Transverse colon (tissue), 4 donors: ENCODE results near the gene RPS6KA5. TPM values are rescaled to one million over a fixed set of nuclear protein-coding genes. Genes with fewer than 3 reads are reported as not detected.
"Not testable (repeated sequence)": the region's sequence is repeated elsewhere in the genome, so short reads cannot be mapped to it uniquely, and the experiment has no call there.

Source experiments
- DNase-seq: peaks from one replicate; pipeline ENCODE4 v3.0.0-alpha.2; 2019
- H3K27ac ChIP-seq, 4 donors: fragments of 200-600 bp; sonication (generic); 2 replicates each; pipeline ENCODE4 v1.5.1; 2016 to 2018; ENCODE audit warnings: inconsistent platforms in 4 of 4
- H3K27me3 ChIP-seq: fragments of 200-600 bp; sonication (generic); 2 replicates; pipeline ENCODE4 v1.5.1; 2017; ENCODE audit warnings: inconsistent platforms
- H3K36me3 ChIP-seq, 4 donors: fragments of 200-600 bp; sonication (generic); 2 replicates each; pipeline ENCODE4 v1.5.1; 2017 to 2019; ENCODE audit warnings: inconsistent platforms in 4 of 4
- H3K4me1 ChIP-seq, 4 donors: fragments of 200-600 bp; sonication (generic); 2 replicates each; pipeline ENCODE4 v1.5.1; 2017 to 2020; ENCODE audit warnings: inconsistent platforms in 4 of 4
- H3K4me3 ChIP-seq, 4 donors: fragments of 200-600 bp; sonication (generic); 1 replicate in 1 of 4; 2 replicates in 3 of 4; pipeline versions ENCODE4 v1.5.1 to v1.6.1; 2017 to 2019; ENCODE audit warnings: inconsistent platforms in 4 of 4
- H3K9me3 ChIP-seq, 2 donors: fragments of 200-600 bp; sonication (generic); 2 replicates each; pipeline ENCODE4 v1.5.1; 2017 to 2019; ENCODE audit warnings: inconsistent platforms in 2 of 2
- CTCF ChIP-seq, 5 experiments: fragments of 200-600 bp in 3 of 5; fragments of 450-650 bp in 2 of 5; sonication (generic) in 3 of 5; IDR thresholded peaks; 1 replicate in 2 of 5; 2 replicates in 3 of 5; pipeline ENCODE4 v1.5.1; 2016 to 2017; ENCODE audit warnings: antibody characterized with exemption in 5 of 5, inconsistent platforms in 3 of 5, mild to moderate bottlenecking in 2 of 5, moderate library complexity in 1 of 5
- EP300 ChIP-seq: sonication (generic); formaldehyde crosslinking; IDR thresholded peaks from one replicate; pipeline ENCODE4 v1.6.1; 2017; ENCODE audit warnings: antibody characterized with exemption, low read depth
- POLR2A ChIP-seq: fragments of 450-650 bp; IDR thresholded peaks from one replicate; pipeline ENCODE4 v1.6.1; 2016; ENCODE audit warnings: antibody characterized with exemption, mild to moderate bottlenecking, moderate library complexity
- POLR2AphosphoS5 ChIP-seq, 3 donors: sonication (generic); formaldehyde crosslinking; IDR thresholded peaks; one replicate each; pipeline ENCODE4 v1.6.1; 2016; ENCODE audit warnings: antibody characterized with exemption in 3 of 3
- WGBS, 2 donors: methylation state at CpG; one replicate each; pipeline ENCODE4 v1.1.5; 2018; ENCODE audit warnings: low coverage in 1 of 2; 5-methylcytosine and 5-hydroxymethylcytosine counted together
- in situ Hi-C, 4 donors: fragments of 200-750 bp; cut with MboI; loops; one replicate each; pipeline versions ENCODE4 v1.15.0 to v1.15.1; 2017; ENCODE audit warnings: low sequenced_read_pairs in 3 of 4, low pct_ligation_motif_present in 1 of 4, low pct_unique_long_range_greater_than_20kb in 1 of 4
- intact Hi-C: fragments of 100-400 bp; cut with DNase I; formaldehyde crosslinking; loops from one replicate; pipeline ENCODE4 v1.15.1; 2023; ENCODE audit warnings: low total_unique reads
- total RNA-seq, 4 donors: library from RNA; depleted of rRNA; stranded (reverse); fragments of >200 nt; gene quantifications; one replicate each; pipeline ENCODE4 v1.1.0, GENCODE V29; 2016

RPS6KA5 gene
- total RNA-seq, 4 donors from 2014 or later: 7.5 to 32.8 (median 28.0) TPM

DNA sequence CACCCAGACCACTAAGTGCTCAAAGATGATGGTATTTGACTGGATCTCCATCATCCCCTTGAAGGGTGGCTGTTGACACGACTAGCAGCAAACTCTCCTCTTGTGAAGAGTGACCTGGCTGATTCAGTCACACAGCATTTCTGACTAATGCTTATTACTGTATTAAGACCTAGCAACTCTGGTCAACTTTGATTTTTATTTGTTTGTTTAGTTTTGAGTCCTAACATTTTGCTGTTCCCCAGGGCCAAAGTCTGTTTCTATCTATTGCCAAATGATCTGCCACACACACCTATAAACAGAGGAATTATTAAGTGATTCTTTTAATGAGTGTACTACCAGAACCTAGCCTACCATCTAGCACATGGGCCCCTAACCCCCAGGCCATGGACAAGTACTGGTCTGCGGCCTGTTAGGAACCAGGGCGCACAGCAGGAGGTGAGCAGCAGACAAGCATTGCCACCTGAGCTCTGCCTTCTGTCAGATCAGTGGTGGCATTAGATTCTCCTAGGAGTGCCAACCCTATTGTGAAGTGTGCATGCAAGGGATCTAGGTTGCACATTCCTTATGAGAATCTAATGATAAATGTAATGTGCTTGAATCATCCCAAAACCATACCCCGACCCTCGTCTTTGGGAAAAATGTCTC is 120.0 kb downstream of the RPS6KA5 start:
- in situ Hi-C loops (no loop called here), intact Hi-C loops (no loop called here)
- Histone ChIP-seq H3K27me3 (no peaks in the 10 kb centered on the region), H3K27ac (no peak overlapping the region), H3K4me3 (no peak overlapping the region), H3K9me3 (peaks cover 6 to 10% of the 10 kb centered on the region in 2 donors), H3K4me1 (peaks cover 0 to 18% (median 5%) of the 10 kb centered on the region in 4 donors), H3K36me3 (peaks cover 0 to 13% (median 0%) of the 10 kb centered on the region in 4 donors)
- no peak for TF ChIP-seq CTCF (IDR thresholded peaks at IDR 0.05)
- TF ChIP-seq EP300: no peak
- no peak for TF ChIP-seq POLR2AphosphoS5 (IDR thresholded peaks at IDR 0.05)
- TF ChIP-seq POLR2A: no peak
- WGBS, 2 donors: 95% methylated on average over 5 of the region's 5 CpGs; no CpG with 5 or more reads in 1 of the 2 donors
- no peak for DNase-seq

DNA sequence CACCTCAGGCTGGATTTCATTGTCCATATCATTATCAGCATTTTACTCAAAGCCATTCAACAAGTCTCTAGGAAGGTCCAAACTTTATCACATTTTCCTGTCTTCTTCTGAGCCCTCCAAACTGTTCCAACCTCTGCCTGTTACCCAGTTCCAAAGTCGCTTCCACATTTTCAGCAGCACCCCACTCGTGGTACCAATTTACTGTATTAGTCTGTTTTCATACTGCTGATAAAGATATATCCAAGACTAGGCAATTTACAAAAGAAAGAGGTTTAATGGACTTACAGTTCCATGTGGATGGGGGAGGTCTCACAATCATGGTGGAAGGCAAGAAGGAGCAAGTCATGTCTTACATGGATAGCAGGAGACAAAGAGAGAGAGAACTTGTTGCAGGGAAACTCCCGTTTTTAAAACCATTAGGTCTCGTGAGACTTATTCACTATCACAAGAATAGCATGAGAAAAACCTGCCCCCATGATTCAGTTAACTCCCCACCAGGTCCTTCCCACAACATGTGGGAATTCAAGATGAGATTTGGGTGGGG is 121.1 kb downstream of the RPS6KA5 start:
- H3K27me3 ChIP-seq, in situ Hi-C loops, H3K27ac ChIP-seq, DNase-seq, H3K4me3 ChIP-seq, intact Hi-C loops: not testable (repeated sequence)
- H3K9me3 ChIP-seq: peaks cover 6 to 10% of the 10 kb centered on the region in 2 donors
- WGBS, 2 donors: 86 to 95% methylated on average over 4 of the region's 4 CpGs
- H3K36me3 ChIP-seq: peaks cover 0 to 13% (median 0%) of the 10 kb centered on the region in 4 donors
- peaks cover 0 to 18% (median 5%) of the 10 kb centered on the region in 4 donors for H3K4me1 ChIP-seq

GRCh38 chr14:90938615-90939014 is 121.8 kb downstream of the RPS6KA5 start:
- in situ Hi-C loops: no loop called here
- peaks cover 0 to 13% (median 0%) of the 10 kb centered on the region in 4 donors for H3K36me3 ChIP-seq
- peaks cover 6 to 10% of the 10 kb centered on the region in 2 donors for H3K9me3 ChIP-seq
- 87 to 100% methylated on average over 1 to 2 of the region's 2 CpGs for WGBS, 2 donors
- H3K27me3 ChIP-seq: no peaks in the 10 kb centered on the region
- peaks cover 0 to 18% (median 4%) of the 10 kb centered on the region in 4 donors for H3K4me1 ChIP-seq
- no peak overlapping the region for H3K27ac ChIP-seq
- intact Hi-C loops: no loop called here
- no peak overlapping the region for H3K4me3 ChIP-seq
- no peak for DNase-seq
- TF ChIP-seq EP300 (no peak), CTCF (IDR thresholded peaks at IDR 0.05) (no peak), POLR2AphosphoS5 (IDR thresholded peaks at IDR 0.05) (no peak), POLR2A (no peak)

DNA sequence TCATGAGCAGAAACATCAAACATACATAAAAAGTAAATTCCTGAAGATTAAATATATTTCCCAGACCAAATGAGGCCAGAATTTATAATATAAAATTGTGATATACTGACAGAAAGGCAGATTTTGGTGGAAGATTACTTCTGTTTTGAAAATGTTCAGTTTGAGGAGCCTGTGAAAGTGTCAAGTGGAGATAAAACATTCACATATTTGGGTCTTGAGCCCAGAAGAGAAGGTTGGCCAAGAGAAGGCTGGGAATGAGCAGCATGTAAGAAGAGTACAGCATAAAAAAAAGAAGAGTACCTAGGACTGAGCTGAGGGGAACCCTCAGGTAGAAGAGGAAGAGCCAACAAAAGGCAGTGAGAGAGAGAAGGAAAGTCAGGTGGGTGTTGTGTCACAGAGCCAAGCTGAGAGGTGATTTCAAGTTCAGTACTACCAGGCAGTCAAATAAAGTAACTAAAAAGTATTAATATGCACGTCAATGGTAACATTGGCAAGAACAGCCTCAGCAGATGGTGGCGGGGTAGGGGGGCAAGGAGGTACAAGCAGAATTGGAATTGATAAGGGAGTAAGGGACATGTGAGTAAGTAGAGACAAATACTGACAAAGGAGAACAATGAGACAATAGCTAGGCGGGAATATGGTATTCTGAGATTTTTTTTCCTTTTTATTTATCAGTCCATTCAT is 123.5 kb downstream of the RPS6KA5 start:
- intact Hi-C loops: no loop called here
- no peak overlapping the region for H3K4me3 ChIP-seq
- TF ChIP-seq POLR2AphosphoS5 (IDR thresholded peaks at IDR 0.05) (peak in 1 of 3 donors; percentile 41), CTCF (IDR thresholded peaks at IDR 0.05) (no peak)
- H3K4me1 ChIP-seq: peaks cover 0 to 1% (median 0%) of the 10 kb centered on the region in 4 donors
- WGBS, 2 donors: 89 to 92% methylated on average over 3 of the region's 3 CpGs
- peaks cover 0 to 13% (median 0%) of the 10 kb centered on the region in 4 donors for H3K36me3 ChIP-seq
- H3K9me3 ChIP-seq: peaks cover 6 to 10% of the 10 kb centered on the region in 2 donors
- in situ Hi-C loops: no loop called here
- DNase-seq: no peak
- no peaks in the 10 kb centered on the region for H3K27me3 ChIP-seq
- peak overlapping the region in 1 of 4 donors; percentile 10 for H3K27ac ChIP-seq
